ENCODE data around the gene TRAK1. TPM values are rescaled to one million over a fixed set of nuclear protein-coding genes. Genes with fewer than 3 reads are reported as not detected.

TRAK1 gene
- total RNA-seq, 1 experiment from 2014 or later = 46.8 TPM

GRCh38 chr3:42159706-42160472 is 68.7 kb downstream of the TRAK1 start:
- no peaks in the 10 kb centered on the region for H3K9me3 ChIP-seq (ENCODE audit: insufficient read depth, low read depth)
- H3K36me3 ChIP-seq (ENCODE audit: low read depth) = no peaks in the 10 kb centered on the region
- POLR2A ChIA-PET (ENCODE audit: unreplicated experiment) = interaction anchor here (0.6 to 1.2 kb wide), 6 partner anchors 20 to 644 kb away, joined by 4 to 24 read pairs (median 14); partner anchors contain the start of gene HIGD1A
- peak; percentile 86 to 93 for DNase-seq
- CTCF ChIA-PET = interaction anchor here (0.6 to 1.7 kb wide), 3 partner anchors 18 to 45 kb away, joined by 3 to 6 read pairs (median 4); no protein-coding TSS in a partner anchor
- TF ChIP-seq CTCF (conservative IDR thresholded peaks at IDR 0.05) (no peak), EZH2 (IDR thresholded peaks at IDR 0.05; ENCODE audit: low read depth) (no peak)
- peak overlapping the region; percentile 72 for H3K4me3 ChIP-seq
- peak overlapping the region; percentile 53 for H2AFZ ChIP-seq
- H3F3A ChIP-seq (ENCODE audit: insufficient read depth, low read depth) = peaks cover 27% of the 10 kb centered on the region
- intact Hi-C loops (cut with micrococcal nuclease; ENCODE audit: unreplicated experiment) = loop anchor here (1.0 to 2.0 kb wide), 4 partner anchors 10 to 440 kb away; partner anchors contain the start of gene NKTR
- H4K20me1 ChIP-seq (ENCODE audit: insufficient read depth) = no peaks in the 10 kb centered on the region
- H3K9me2 ChIP-seq (ENCODE audit: insufficient read depth) = no peaks in the 10 kb centered on the region
- peak overlapping the region; percentile 99 for H3K4me2 ChIP-seq
- H3K4me1 ChIP-seq (replicated peaks; ENCODE audit: insufficient read depth) = peaks cover 63% of the 10 kb centered on the region
- H3K27me3 ChIP-seq (ENCODE audit: insufficient read depth, low read depth) = no peaks in the 10 kb centered on the region
- H3K27ac ChIP-seq = peak overlapping the region; percentile 63
- H3K79me2 ChIP-seq (ENCODE audit: low read depth) = peaks cover 52% of the 10 kb centered on the region
- BruUV-seq (replicated peaks) = TSS peak; percentile 67

- BruUV-seq (replicated peaks) = no TSS peak
- POLR2A ChIA-PET (ENCODE audit: unreplicated experiment) = interaction anchor here (0.6 kb wide), 1 partner anchor 18 kb away, joined by 4 read pairs; no protein-coding TSS in a partner anchor
- Histone ChIP-seq H3K36me3 (ENCODE audit: low read depth) (no peaks in the 10 kb centered on the region), H3K9me2 (ENCODE audit: insufficient read depth) (no peaks in the 10 kb centered on the region), H3K27me3 (ENCODE audit: insufficient read depth, low read depth) (no peaks in the 10 kb centered on the region), H3F3A (ENCODE audit: insufficient read depth, low read depth) (peaks cover 27% of the 10 kb centered on the region), H3K79me2 (ENCODE audit: low read depth) (peaks cover 66% of the 10 kb centered on the region), H3K4me1 (replicated peaks; ENCODE audit: insufficient read depth) (peaks cover 77% of the 10 kb centered on the region), H3K27ac (peak overlapping the region; percentile 69), H2AFZ (no peak overlapping the region), H4K20me1 (ENCODE audit: insufficient read depth) (no peaks in the 10 kb centered on the region), H3K4me2 (peak overlapping the region; percentile 99), H3K4me3 (peak overlapping the region; percentile 72), H3K9me3 (ENCODE audit: insufficient read depth, low read depth) (no peaks in the 10 kb centered on the region)
- TF ChIP-seq CTCF (conservative IDR thresholded peaks at IDR 0.05) (no peak), EZH2 (IDR thresholded peaks at IDR 0.05; ENCODE audit: low read depth) (no peak)
- CTCF ChIA-PET = interaction anchor here (0.6 to 0.7 kb wide), 2 partner anchors 28 to 47 kb away, joined by 3 to 6 read pairs; no protein-coding TSS in a partner anchor
- DNase-seq = peak in 1 of 2 experiments; percentile 47
- intact Hi-C loops (cut with micrococcal nuclease; ENCODE audit: unreplicated experiment) = no loop called here
Measured at GRCh38 chr3:42161050-42161935, 70.1 kb downstream of the TRAK1 start.

GRCh38 chr3:42162462-42162861 is 71.3 kb downstream of the TRAK1 start:
- Histone ChIP-seq H3K36me3 (ENCODE audit: low read depth) (no peaks in the 10 kb centered on the region), H3K4me2 (peak overlapping the region; percentile 99), H3K4me3 (peak overlapping the region; percentile 72; the same call in 1 of the 2 replicates), H2AFZ (no peak overlapping the region), H3K9me3 (ENCODE audit: insufficient read depth, low read depth) (no peaks in the 10 kb centered on the region), H3K9me2 (ENCODE audit: insufficient read depth) (no peaks in the 10 kb centered on the region), H3K79me2 (ENCODE audit: low read depth) (peaks cover 77% of the 10 kb centered on the region), H3K27me3 (ENCODE audit: insufficient read depth, low read depth) (no peaks in the 10 kb centered on the region), H4K20me1 (ENCODE audit: insufficient read depth) (no peaks in the 10 kb centered on the region), H3K27ac (peak overlapping the region; percentile 69), H3K4me1 (replicated peaks; ENCODE audit: insufficient read depth) (peaks cover 79% of the 10 kb centered on the region), H3F3A (ENCODE audit: insufficient read depth, low read depth) (peaks cover 25% of the 10 kb centered on the region)
- no TSS peak for BruUV-seq (replicated peaks)
- intact Hi-C loops (cut with micrococcal nuclease; ENCODE audit: unreplicated experiment) = no loop called here
- ChIA-PET POLR2A (ENCODE audit: unreplicated experiment) (no interaction called here), CTCF (no interaction called here)
- peak in 1 of 2 experiments; percentile 69 for DNase-seq
- TF ChIP-seq CTCF (conservative IDR thresholded peaks at IDR 0.05) = no peak
- no peak for TF ChIP-seq EZH2 (IDR thresholded peaks at IDR 0.05; ENCODE audit: low read depth)
